NOMO-1 treated with dmso at 0.1 percent for 144 hours (cell line): Measurements from ENCODE around the gene ZNF587B.
"Not testable (repeated sequence)": the region's sequence is repeated elsewhere in the genome, so short reads cannot be mapped to it uniquely, and the experiment has no call there.

ENCODE experiments used
- DNase-seq: peaks from one replicate; lab custom pipeline; 2025; ENCODE audit not compliant: unreplicated experiment; lab: John Stamatoyannopoulos, UW

The ZNF587B gene

DNA sequence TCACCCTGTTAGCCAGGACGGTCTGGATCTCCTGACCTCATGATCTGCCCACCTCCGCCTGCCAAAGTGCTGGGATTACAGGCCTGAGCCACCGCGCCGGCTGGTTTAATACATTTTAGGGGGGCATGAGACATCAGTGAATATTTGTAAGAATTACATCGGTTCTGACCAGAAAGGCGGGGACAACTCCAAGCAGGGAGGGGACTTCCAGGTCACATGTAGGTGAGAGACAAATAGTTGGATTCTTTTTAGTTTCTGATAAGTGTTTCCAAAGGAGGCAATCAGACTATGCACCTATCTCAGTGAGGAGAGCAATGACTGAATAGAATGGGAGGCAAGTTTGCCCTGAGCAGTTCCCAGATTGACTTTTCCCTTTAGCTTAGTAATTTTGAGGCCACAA lies 11.7 kb upstream of the ZNF587B start:
- no peak for DNase-seq

DNA sequence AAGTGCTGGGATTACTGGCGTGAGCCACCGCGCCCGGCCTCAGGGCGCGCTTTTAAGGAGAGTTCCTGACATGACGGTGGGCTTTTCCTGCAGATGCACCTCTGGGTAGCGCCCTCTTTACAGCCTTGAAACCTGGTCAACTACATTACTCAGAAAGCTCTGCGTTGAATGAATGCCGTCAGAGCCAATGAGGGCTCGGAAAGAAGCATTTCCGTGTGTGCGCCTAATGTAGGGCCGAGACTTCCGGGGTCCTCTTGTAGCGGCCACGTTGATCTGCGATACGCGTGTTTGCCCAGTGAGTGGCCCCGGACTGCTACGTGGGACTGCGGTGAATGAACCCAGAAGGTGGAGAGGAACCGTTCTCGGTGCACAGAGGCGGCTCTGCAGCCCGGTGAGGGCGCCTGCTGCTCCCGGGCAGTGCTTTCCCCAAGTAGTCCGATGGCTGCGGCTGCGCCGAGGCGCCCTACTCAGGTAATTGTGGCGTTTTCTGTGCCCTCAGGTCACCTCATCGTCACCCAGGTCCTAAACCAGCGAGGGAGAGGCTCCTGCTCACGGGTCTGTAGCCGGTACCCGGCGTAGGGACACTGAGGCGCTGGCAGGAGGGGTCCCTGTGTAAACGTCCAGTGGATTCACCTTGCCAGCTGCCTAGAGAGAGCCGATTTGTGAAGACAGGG lies 10.5 kb upstream of the ZNF587B start:
- DNase-seq, result peak; percentile 81

DNA sequence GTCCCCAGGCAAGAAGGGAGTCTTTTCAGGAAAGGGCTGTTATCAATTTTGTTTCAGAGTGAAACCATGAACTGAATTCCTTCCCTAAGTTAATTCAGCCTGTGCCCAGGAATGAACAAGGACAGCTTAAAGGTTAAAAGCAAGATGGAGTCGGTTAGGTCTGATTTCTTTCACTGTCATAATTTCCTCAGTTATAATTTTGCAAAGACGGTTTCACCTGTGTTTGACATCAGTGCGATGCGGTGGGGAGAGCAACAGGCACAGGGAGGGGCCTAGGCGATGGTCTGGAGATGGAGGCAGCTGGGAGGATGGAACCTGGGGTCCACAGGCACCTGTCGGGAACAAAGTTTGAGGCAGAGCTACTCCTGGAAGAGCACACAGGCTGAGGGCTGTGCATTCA lies 9.5 kb upstream of the ZNF587B start:
- DNase-seq, result no peak

DNA sequence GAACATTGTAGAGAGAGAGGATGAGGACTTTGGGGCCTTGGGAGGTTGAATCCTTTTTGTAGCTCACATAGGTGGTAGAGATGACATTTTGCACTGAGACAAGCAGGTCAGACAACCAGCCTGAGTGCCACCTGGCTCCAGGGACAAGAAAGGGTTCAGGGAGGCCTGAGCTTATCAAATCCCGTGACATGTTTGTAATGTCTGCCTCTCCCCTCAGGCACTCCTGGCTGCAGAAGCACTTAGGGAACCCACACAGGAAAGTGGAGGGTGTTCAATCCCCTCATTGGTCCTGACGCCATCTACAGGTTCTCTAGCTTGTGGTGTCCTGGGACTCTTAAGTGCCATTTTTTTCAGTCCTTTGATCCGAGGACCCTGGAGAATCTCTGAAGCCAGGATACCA lies 9.0 kb upstream of the ZNF587B start:
- DNase-seq, result not testable (repeated sequence)

DNA sequence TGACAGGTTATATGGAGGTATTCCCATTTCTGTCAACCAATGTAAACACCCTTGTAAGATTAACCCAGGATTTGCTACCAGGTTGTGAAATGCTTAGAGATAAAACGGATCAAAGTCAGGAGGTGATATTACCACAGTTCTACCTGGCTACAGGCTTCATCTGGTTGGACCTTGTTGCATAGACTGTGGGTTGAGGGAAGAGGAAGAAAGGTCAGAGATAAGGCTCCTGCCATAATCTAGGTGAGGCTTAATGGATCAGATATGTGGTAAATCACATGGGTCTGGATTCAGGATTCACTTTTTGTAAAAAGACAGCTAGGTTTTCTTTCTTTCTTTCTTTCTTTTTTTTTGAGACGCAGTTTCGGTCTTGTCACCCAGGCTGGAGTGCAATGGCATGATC lies 8.6 kb upstream of the ZNF587B start:
- not testable (repeated sequence) for DNase-seq

DNA sequence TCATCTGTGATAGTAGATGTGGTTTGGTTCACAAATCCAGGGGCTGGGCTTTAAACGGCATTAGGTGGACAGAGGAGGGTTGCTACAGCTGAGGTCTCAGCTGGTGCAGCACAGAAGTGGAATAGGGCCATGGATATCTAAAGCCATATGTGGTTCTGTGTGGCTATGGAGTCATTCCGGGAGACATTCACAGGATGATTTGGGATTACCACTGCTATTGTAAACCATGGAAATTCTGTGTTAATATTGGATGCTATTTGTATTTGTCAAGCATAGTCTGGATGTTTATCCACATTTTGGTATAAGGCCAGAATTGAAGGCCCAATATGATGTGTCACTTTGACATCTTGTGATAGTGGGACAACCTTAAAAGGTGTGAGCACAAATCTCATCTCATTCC lies 6.9 kb upstream of the ZNF587B start:
- not testable (repeated sequence) for DNase-seq

DNA sequence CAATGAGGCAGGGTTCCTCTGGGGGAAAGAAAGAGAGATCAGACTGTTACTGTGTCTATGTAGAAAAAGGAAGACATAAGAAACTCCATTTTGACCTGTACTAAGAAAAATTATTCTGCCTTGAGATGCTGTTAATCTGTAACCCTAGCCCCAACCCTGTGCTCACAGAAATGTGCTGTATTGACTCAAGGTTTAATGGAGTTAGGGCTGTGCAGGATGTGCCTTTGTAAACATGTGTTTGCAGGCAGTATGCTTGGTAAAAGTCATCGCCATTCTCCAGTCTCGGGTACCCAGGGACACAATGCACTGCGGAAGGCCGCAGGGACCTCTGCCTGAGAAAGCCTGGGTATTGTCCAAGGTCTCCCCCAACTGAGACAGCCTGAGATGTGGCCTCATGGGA lies 6.5 kb upstream of the ZNF587B start:
- DNase-seq, result not testable (repeated sequence)

DNA sequence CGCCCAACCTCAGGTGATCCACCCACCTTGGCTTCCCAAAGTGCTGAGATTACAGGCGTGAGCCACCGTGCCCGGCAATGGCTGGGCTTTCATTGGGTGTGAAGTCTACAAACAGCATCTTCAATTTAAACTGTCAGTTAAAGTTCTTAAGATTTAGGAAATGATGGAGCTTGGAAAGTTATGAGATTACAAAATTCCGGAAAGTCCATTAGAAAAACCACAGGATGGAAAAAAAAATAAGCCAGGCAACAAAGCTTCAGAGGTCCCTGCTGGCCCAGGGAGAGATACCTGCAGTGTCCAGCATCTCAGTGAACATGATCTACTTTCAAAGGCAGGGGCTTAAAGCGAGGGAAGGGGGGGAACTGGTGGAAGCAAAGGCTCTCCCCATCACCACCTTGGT lies 4.6 kb upstream of the ZNF587B start:
- DNase-seq, result no peak

DNA sequence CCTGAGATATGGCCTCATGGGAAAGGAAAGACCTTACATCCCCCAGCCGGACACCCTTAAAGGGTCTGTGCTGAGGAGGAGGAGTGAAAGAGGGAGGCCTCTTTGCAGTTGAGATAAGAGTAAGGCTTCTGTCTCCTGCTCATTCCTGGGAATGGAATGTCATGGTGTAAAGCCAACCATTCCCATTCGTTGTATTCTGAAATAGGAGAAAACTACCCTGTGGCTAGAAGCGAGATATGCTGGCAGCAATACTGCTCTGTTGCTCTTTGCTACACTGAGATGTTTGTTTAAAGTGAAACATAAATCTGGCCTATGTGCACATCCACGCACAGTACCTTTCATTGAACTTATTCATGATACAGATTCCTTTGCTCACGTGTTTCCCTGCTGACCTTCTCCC lies 783 bp upstream of the ZNF587B start:
- DNase-seq, result no peak

DNA sequence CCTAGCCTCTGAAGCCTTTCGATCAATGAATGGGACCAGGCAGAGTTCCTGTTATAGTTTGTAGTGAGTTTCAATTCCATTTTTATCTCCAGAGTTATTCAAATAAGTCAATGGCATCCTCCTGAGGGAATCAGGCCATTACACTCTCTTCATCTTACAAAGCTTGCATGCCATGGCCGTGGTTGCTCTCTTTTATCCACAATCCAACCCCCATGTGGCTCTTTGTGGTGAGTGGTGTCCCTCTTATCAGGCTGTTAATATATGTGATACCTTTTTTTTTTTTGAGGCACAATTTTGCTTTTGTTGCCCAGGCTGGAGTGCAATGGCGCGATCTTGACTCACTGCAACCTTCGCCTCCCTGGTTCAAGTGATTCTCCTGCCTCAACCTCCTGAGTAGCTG lies 6.9 kb downstream of the ZNF587B start:
- not testable (repeated sequence) for DNase-seq

DNA sequence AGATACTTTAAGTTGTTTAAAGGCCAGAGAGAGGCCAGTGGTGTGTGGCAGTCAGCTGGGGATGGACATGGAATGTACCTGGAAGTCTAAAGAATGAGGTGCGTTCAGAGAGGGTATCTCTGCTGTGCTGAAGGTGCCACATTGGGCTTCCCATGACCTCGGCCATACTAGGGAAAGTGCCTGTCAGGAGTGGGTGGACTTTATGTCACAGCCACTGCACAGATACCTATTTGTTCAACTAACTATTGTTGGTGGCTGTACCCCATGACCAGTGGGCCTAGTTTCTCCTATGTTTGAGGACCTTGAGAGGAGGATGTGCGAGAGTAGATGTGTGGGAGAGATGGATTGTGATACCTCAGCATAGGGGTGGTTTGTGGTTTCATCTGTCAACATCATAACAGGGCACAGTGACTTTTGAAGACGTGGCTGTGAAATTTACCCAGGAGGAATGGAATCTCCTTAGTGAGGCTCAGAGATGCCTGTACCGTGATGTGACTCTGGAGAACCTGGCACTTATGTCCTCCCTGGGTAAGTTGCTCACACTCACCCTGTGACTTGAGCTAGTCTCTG lies 8.6 kb downstream of the ZNF587B start:
- DNase-seq, result not testable (repeated sequence)

DNA sequence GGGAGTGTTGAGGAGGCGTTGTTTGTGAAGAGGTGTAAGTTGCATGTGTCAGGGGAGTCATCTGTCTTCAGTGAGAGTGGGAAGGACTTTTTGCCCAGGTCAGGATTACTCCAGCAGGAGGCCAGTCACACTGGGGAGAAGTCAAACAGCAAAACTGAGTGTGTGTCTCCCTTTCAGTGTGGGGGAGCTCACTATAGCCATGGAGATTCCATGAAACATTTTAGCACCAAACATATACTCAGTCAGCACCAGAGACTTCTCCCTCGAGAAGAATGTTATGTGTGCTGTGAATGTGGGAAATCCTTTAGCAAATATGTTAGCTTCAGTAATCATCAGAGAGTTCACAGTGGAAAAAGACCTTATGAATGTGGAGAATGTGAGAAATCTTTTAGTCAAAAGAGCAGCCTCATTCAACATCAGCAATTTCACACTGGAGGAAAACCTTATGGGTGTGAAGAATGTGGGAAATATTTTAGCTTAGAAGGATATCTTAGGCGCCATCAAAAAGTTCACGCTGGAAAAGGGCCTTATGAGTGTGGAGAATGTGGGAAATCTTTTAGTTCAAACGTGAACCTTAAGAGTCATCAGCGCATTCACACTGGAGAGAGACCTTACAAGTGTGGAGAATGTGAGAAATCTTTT lies 11.1 kb downstream of the ZNF587B start:
- no peak for DNase-seq

DNA sequence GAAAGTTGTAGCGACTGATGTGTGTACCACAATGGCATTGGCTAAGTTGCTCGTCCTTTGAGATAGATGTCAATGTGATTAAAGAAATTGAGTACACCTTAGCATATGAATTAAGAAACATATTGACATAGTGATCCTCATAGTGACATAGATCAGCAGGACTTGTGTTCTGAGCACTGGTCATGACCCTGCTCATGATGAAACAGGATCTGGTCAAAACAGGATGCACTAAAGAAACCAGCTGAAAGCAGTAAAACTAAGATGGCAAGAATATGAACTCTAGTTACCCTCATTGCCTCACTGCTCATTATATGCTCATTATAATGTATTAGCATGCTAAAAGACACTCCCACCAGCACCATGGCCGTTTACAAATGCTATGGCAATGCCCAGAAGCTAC lies 17.1 kb downstream of the ZNF587B start:
- DNase-seq, result not testable (repeated sequence)

DNA sequence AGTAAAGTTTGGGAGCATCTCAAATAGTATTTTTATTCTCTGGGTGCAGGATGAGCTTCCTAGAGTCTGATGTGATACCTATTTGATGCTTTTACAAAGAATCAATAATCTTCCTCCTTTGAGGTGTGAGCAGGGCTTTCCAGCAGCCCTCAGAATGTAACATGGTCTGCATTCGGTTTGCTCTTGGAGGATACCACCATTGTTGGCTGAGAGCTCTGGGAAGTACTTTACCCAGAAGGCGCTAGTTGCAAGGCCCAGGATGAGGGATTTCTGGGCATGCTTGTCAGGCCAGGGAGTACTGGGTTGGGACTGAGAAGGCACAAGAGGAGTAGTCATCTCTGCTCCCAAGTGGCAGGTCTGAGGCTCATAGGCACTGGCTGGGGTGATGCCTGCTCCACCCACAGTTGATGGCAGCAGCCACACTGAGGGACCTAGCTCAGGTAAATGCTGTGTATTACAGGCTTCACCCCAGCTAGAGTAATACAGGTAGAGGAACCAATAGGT lies 19.1 kb downstream of the ZNF587B start:
- not testable (repeated sequence) for DNase-seq

DNA sequence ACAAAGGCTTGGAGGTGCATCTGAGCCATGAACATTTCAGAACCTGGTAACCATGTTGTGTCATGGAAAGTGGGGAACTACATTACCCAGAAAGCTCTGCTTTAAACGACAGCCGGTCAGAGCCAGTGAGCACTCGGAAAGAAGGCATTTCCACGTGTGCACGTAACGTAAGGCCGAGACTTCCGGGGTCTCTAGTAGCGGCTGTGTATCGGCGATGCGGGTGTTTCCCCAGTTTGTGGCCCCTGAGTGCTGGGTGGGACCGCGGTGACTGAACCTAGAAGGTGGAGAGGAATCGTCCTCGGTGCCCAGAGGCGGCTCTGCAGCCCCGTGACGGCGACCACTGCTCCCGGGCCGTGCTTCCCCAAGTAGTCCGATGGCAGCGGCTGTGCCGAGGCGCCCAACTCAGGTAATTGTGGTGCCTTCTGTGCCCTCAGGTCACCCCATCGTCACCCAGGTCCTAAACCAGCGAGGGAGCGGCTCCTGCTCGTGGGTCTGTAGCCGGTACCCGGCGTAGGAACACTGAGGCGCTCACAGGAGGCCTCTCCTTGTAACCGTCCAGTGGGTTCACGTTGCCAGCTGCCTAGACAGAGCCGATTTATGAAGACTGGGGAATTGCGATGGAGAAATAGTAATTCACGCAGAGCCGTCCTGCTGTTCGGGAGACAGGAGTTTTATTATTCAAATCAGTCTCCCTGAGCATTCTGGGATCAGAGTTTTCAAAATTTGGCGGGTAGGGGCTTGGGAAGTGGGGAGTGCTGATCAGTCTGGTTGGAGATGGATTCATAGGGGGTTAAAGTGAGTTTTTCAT lies 19.8 kb downstream of the ZNF587B start, which contains the start of gene ZNF587:
Gene ZNF587, plus strand, starts transcription at position 194 of the 808 bp plus-strand sequence. Its CDS starts 180 bp downstream, at position 374.
- DNase-seq, result peak; percentile 76

DNA sequence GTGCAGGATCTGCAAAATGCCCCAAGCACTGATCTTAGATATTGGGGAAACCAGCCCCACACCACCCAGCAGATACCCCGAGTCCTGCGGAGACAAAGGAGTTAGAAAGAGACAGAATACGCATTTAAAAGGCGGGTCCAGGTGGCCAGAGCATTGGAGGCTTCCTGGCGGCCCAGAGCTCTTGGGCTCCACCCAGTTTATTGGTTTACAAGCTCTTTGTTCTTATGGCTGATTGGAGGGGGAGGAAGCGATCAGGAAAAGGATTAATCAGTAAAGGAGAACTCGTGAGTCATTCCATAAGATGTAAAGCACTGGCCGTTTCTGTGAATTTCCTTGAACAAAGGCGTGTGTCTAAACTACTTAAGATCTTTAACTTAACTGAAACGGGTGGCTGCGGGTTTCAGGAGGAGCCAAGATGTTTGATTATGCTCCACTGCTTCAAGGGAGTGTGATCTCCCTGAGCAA lies 20.5 kb downstream of the ZNF587B start:
- DNase-seq, result peak; percentile 4

DNA sequence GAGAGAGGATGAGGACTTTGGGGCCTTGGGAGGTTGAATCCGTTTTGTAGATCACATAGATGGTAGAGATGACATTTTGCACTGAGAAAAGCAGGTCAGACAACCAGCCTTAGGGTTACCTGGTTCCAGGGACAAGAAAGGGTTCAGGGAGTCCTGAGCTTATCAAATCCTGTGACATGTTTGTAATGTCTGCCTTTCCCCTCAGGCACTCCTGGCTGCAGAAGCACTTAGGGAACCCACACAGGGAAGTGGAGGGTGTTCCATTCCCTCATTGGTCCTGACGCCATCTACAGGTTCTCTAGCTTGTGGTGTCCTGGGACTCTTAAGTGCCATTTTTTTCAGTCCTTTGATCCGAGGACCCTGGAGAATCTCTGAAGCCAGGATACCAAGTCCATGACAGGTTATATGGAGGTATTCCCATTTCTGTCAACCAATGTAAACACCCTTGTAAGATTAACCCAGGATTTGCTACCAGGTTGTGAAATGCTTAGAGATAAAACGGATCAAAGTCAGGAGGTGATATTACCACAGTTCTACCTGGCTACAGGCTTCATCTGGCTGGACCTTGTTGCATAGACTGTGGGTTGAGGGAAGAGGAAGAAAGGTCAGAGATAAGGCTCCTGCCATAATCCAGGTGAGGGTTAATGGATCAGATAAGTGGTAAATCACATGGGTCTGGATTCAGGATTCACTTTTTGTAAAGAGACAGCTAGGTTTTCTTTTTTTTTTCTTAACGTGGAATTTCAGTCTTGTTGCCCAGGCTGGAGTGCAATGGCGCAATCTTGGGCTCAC lies 21.9 kb downstream of the ZNF587B start:
- not testable (repeated sequence) for DNase-seq

DNA sequence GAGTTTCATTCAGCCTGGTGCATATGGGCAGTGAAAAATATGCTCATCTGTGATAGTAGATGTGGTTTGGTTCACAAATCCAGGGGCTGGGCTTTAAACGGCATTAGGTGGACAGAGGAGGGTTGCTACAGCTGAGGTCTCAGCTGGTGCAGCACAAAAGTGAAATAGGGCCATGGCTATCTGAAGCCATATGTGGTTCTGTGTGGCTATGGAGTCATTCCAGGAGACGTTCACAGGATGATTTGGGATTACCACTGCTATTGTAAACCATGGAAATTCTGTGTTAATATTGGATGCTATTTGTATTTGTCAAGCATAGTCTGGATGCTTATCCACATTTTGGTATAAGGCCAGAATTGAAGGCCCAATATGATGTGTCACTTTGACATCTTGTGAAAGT lies 24.0 kb downstream of the ZNF587B start:
- DNase-seq, result not testable (repeated sequence)

DNA sequence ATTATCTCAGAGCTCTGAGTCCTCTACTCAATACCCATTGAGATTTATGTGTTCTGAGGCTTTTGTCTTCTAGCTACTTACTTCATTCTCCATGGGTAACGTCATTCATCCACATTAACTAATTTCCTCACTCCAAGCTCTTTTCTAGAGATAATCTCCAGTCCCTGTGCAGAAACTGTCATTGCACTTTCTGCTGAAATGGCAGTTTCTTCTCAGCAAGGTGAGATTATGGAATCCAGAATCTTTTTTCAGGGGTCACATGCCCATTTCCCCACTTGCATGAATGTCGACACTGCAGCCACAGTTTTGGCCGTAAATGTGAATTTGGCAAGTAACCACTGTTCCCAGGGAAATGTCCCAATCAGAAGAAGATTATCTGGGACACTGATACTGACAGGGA lies 32.3 kb downstream of the ZNF587B start:
- not testable (repeated sequence) for DNase-seq

DNA sequence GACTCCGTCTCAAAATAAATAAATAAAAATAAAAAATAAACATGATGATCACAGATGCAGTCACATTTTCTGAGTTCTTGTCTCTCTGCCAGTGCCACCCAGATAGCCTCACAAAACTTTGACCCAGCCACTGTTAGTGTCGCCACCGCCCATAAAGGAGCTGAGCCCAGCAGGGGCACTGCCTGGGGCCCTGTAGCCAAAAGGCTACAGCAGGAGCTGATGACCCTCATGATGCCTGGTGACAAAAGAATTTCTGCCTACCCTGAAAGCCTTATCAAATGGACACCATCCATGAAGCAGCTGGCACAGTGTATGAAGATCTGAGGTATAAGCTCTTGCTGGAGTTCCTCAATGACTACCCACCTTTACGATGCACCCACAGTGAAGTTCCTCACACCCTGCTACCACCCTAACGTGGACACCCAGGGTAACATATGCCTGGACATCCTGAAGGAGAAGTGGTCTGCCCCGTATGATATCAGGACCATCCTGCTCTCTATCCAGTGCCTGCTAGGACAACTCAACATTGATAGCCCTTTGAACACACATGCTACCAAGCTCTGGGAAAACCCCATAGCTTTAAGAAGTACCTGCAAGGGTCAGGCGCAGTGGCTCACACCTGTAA lies 37.9 kb downstream of the ZNF587B start:
- DNase-seq, result no peak
